B cell (primary cell): Measurements from ENCODE around the gene PRDM5.

Source experiments
- EZH2 ChIP-seq: IDR thresholded peaks from 2 replicates; pipeline ENCODE4 v1.6.1; 2012; ENCODE audit warnings: borderline replicate concordance, low read depth, mild to moderate bottlenecking, moderate library complexity, low read length; ENCODE audit not compliant: insufficient read depth, poor library complexity, severe bottlenecking
- TF ChIP-seq, protein P1 (sequence below): fragments of 200-600 bp; IDR thresholded peaks from one replicate; pipeline ENCODE4 v1.8.0; 2022; ENCODE audit warnings: antibody characterized with exemption, mild to moderate bottlenecking

DNA sequence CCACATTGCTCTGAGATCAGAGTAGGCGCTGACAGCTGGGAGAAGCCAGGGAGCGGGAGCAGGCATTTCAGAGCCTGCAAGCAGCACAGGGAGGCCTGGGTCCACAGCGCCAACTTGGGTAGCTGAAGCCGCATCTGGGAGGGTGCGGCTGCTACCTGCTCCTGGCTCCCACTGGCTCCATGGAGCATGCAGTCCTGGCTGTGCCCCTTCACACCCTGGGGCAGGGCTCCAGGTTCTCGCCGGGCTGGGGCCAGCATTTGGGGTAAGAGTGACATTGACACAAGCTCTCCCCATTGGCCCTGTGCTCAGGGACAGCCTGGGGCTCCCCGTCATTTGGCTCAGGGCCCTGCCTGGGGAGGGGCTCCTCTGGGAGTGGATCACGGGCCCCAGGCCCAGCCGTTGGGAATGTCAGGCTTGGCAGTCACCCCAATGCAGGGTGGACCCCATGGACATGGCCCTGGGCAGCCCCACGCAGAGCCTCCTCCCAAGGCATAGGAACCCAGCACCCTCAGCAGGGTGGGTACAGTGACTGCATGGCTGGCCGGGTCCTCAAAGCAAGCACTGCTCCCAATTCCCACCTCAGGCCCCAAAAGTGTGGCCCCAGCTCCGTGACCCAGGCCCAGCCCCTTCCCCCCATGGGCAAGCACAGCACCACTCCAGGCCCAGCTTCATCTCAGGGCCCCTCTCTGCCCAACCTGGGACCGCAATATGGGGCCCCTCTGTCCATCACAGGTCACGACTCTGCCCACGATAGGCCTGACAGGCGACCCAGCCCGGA lies 82.4 kb downstream of the PRDM5 start:
- TF ChIP-seq, protein P1, sequence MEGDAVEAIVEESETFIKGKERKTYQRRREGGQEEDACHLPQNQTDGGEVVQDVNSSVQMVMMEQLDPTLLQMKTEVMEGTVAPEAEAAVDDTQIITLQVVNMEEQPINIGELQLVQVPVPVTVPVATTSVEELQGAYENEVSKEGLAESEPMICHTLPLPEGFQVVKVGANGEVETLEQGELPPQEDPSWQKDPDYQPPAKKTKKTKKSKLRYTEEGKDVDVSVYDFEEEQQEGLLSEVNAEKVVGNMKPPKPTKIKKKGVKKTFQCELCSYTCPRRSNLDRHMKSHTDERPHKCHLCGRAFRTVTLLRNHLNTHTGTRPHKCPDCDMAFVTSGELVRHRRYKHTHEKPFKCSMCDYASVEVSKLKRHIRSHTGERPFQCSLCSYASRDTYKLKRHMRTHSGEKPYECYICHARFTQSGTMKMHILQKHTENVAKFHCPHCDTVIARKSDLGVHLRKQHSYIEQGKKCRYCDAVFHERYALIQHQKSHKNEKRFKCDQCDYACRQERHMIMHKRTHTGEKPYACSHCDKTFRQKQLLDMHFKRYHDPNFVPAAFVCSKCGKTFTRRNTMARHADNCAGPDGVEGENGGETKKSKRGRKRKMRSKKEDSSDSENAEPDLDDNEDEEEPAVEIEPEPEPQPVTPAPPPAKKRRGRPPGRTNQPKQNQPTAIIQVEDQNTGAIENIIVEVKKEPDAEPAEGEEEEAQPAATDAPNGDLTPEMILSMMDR, result no peak
- TF ChIP-seq EZH2, result no peak
